HAP-1 (cell line): Measurements from ENCODE around the gene EML1.

Experiments used
- DNase-seq, 2 experiments: peaks; one replicate each; pipeline ENCODE4 v3.0.0-alpha.2; 2016 to 2020; ENCODE audit warnings: low spot score in 2 of 2
- H3K27me3 ChIP-seq: fragments of 250-450 bp; sonication (Bioruptor Pico); 2 replicates; pipeline ENCODE4 v1.5.1; 2020; ENCODE audit warnings: low read depth, mild to moderate bottlenecking, moderate library complexity
- H3K36me3 ChIP-seq: fragments of 250-450 bp; sonication (Bioruptor Pico); replicated peaks from 2 replicates; pipeline ENCODE4 v1.5.1; 2020; ENCODE audit warnings: mild to moderate bottlenecking
- H3K4me1 ChIP-seq: fragments of 250-450 bp; sonication (Bioruptor Pico); 2 replicates; pipeline ENCODE4 v1.5.1; 2020; ENCODE audit warnings: mild to moderate bottlenecking
- H3K4me3 ChIP-seq: fragments of 250-450 bp; sonication (Bioruptor Pico); 2 replicates; pipeline ENCODE4 v1.5.1; 2020; ENCODE audit warnings: mild to moderate bottlenecking, moderate library complexity
- H3K9me3 ChIP-seq: fragments of 250-450 bp; sonication (Bioruptor Pico); 2 replicates; pipeline ENCODE4 v1.5.1; 2020; ENCODE audit warnings: mild to moderate bottlenecking, moderate library complexity
- in situ Hi-C: fragments of 300-500 bp; cut with MboI; formaldehyde crosslinking; loops from 3 replicates; pipeline ENCODE4 v1.14.3; 2020; ENCODE audit warnings: low sequenced_read_pairs, inconsistent platforms, mixed read lengths

EML1 gene

DNA sequence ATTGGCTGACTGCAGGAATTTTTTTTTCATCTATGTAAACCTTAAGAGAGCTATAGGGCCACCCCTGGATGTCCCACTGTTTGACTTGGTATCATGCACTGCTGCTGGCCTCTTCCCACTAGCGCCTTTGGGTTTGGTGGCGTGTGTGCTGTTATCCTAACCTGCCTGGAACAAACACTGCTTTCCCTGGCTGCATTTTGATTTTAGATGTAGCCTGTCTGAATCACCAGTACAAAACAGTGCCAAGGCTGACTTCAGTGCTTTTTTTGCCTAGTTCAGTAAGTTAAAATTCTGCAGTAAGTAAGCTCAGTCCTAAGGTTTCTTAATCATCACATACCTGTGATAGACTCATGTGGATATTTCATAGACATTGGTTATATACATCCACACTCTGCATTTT, 99.2 kb downstream of the EML1 start:
- H3K4me1 ChIP-seq, result no peaks in the 10 kb centered on the region
- no peak for DNase-seq

DNA sequence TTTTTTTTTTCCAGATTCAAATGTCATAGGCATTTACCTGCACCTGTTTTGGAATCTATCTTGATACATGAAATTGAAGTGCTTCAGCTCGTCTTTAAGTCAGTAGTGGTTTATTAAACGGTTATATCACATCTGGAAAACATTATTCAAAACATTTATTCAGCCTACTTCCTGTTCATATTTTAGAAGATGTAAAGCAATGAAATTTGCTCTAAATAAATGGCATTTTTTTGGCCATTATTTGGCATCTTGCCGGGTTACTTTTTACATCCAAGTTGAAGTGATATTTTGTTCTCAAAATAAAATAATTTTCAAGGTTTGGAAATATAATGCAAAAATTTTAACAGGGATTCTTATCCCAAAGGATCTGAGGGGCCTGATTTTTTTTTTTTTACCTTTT, 103.1 kb downstream of the EML1 start:
- Histone ChIP-seq H3K27me3 (no peaks in the 10 kb centered on the region), H3K9me3 (no peaks in the 10 kb centered on the region), H3K4me3 (no peak overlapping the region), H3K36me3 (no peaks in the 10 kb centered on the region; the same call in 1 of the 2 replicates), H3K4me1 (peaks cover 6% of the 10 kb centered on the region)
- DNase-seq, result no peak
- in situ Hi-C loops, result no loop called here

More for the DNA sequence above, 99.2 kb downstream of the EML1 start:
- Histone ChIP-seq H3K36me3 (no peaks in the 10 kb centered on the region), H3K27me3 (no peaks in the 10 kb centered on the region), H3K4me3 (no peak overlapping the region), H3K9me3 (no peaks in the 10 kb centered on the region)
- in situ Hi-C loops, result no loop called here

DNA sequence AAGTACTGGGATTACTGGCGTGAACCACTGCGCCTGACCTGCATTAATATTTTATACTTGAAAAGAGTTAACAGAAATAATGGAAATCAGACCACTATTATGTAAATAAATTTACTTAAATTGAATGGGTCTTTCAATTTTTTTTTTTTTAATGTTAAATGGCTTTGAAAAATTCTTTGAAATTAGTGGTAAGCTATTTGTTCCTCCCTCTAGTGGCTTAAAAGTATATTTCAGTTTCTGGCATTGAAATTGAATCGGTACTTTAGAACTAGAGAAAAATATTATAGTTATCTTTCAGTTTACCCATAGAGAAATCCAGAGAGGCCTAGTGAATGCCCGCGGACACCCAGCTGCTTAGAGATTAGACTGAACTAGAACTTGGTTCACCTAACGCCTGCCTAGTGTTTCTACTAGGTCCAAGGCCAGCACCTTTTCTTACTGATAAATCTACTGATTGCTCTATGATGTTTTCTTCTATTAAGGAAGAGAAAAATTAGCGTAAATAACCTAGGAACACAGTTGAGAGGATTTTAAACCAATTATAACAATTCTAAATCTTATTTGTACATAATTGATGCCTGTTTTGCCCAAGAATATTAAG, 106.5 kb downstream of the EML1 start:
- no peaks in the 10 kb centered on the region for H3K9me3 ChIP-seq
- no peaks in the 10 kb centered on the region for H3K27me3 ChIP-seq
- no peak overlapping the region for H3K4me3 ChIP-seq
- in situ Hi-C loops, result no loop called here
- H3K4me1 ChIP-seq, result peaks cover 6% of the 10 kb centered on the region
- no peaks in the 10 kb centered on the region; the same call in 1 of the 2 replicates for H3K36me3 ChIP-seq
- peak in 1 of 2 experiments; percentile 26 for DNase-seq

DNA sequence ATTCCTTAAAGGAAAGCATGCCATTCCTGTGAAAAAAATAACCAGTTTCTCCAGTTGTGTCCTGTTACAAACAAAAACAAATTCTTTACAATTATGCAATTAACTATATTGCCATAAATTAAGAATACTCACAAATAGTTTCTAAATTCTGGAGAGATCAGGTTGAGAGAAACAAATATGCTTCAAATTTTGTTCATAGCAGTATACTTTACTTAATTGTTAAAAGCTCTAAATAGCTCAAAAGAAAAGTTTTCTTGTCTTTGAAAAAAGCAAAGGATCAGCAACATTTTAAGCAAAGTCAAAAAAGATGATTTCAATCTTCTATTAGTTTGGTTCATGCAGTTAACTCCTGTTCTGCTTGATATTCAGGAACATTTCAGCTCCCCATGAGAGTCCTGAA, 109.7 kb downstream of the EML1 start:
- no peaks in the 10 kb centered on the region for H3K9me3 ChIP-seq
- H3K4me3 ChIP-seq, result no peak overlapping the region
- no peaks in the 10 kb centered on the region for H3K27me3 ChIP-seq
- in situ Hi-C loops, result no loop called here
- no peak for DNase-seq
- peaks cover 6% of the 10 kb centered on the region for H3K4me1 ChIP-seq
- no peaks in the 10 kb centered on the region; the same call in 1 of the 2 replicates for H3K36me3 ChIP-seq

DNA sequence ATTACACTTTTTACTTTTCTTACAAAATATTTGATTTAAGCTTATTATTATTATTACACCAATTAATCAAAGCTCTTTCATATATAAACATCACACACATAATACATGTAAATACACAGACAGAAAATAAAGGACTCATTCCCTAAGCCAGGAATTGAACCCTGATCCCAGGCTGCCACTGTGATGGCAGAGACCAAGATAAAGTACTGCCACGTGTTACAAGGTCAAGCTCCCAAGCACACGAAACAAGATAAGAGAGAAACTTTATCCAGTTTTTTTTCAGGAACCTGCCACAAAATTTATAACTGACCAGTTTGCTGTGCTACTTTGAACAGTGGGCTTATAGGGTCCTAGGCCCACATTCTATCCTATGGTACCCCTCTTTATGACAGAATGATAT, 111.3 kb downstream of the EML1 start:
- peaks cover 6% of the 10 kb centered on the region for H3K4me1 ChIP-seq
- H3K9me3 ChIP-seq, result no peaks in the 10 kb centered on the region
- no peak for DNase-seq
- no peak overlapping the region for H3K4me3 ChIP-seq
- no peaks in the 10 kb centered on the region for H3K27me3 ChIP-seq
- in situ Hi-C loops, result no loop called here
- H3K36me3 ChIP-seq, result no peaks in the 10 kb centered on the region; the same call in 1 of the 2 replicates

DNA sequence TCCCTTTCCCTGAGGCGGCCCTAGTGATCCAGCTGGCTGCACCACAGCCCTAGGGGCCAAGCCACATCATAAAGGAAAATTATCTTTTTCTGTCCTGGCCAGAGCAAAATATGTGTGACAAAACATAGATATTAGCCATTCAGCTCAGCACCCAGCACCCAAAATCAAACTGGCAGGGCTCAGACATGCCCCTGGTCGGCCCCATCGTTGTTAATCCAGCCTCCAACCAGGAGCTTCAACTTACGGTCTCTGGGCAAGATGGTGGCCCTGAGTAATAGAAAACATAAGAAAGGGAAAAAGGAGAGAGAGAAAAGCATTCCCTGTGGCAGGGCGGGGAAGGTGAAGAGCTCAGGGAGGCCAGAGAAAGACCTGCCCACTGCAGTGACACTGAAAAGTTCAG, 111.9 kb downstream of the EML1 start:
- H3K9me3 ChIP-seq, result no peaks in the 10 kb centered on the region
- H3K4me3 ChIP-seq, result no peak overlapping the region
- no peaks in the 10 kb centered on the region; the same call in 1 of the 2 replicates for H3K36me3 ChIP-seq
- in situ Hi-C loops, result no loop called here
- no peak for DNase-seq
- H3K4me1 ChIP-seq, result peaks cover 6% of the 10 kb centered on the region
- H3K27me3 ChIP-seq, result no peaks in the 10 kb centered on the region

DNA sequence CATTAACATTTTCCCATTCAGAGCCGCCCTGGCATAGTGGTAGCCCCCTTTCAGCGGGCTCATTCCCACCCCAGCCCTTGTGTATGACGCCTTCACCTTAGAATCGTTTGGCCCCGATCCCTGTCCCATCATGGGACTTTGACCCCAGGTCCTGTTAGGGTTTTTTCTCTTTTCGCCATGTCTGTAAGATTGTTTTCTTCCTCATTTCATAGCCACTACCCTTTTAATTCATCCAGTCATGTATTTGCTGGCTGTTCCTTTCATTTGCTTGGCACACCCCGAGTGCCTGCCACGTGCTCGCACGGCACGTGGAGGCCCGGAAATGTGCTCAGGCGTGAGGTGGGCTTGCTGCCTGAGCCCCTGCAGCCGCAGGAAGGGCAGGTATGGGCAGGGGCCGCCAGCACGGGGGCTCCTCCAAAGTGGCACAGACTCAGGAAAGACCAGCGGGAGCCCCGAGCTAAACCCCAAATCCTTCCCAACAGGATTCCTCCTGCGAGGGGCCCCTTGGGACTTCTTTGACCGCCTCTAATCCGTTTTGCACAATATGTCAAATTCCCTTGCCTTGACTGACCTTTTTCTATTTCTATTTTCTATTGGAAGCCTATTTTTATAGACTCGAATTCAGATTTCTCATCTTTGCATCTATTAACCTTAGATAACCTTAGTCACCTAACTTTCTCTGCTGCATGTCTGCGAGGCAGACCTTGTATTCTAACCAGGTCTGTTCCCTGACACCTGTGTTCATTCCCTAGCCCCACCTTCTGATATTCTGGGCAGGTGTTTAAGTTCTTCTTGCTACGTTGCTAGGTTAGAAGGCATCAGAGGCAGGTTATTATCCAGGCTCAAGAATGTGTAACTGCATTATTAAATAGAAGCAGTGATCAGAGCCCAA, 114.8 kb downstream of the EML1 start:
- Histone ChIP-seq H3K4me1 (no peaks in the 10 kb centered on the region), H3K9me3 (no peaks in the 10 kb centered on the region), H3K36me3 (no peaks in the 10 kb centered on the region), H3K4me3 (no peak overlapping the region), H3K27me3 (no peaks in the 10 kb centered on the region)
- in situ Hi-C loops, result no loop called here
- DNase-seq, result no peak

DNA sequence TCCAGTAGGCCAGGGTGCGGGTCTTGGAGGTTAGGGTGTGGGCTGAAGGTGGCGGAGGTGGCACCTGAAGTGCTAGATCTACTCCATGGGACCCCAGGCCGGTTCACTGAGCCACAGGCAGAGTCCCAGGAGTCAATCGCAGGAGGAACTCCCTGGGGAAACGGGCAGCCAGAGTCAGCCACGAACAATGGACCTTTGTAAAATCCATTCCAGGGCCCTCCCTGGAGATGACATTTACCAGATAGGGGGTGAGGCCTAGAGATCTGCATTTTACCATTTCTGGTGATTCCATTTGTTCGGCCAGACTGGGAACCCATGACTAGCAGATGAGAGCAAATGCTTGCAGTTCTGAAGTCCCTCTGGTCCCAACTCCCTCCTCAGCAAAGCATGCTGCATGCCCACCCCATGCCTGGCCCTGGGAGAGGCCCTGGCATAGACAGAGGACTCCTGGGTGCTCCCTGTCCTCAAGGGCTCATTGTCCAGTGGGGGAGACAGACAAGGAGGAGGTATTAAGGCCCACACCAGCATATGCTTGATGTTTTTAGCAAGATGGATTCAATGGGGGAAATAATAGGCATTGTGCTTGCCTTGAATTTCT, 115.5 kb downstream of the EML1 start:
- H3K36me3 ChIP-seq, result no peaks in the 10 kb centered on the region
- in situ Hi-C loops, result no loop called here
- DNase-seq, result peak in 1 of 2 experiments; percentile 36
- no peaks in the 10 kb centered on the region for H3K27me3 ChIP-seq
- no peak overlapping the region for H3K4me3 ChIP-seq
- H3K4me1 ChIP-seq, result no peaks in the 10 kb centered on the region
- H3K9me3 ChIP-seq, result no peaks in the 10 kb centered on the region

DNA sequence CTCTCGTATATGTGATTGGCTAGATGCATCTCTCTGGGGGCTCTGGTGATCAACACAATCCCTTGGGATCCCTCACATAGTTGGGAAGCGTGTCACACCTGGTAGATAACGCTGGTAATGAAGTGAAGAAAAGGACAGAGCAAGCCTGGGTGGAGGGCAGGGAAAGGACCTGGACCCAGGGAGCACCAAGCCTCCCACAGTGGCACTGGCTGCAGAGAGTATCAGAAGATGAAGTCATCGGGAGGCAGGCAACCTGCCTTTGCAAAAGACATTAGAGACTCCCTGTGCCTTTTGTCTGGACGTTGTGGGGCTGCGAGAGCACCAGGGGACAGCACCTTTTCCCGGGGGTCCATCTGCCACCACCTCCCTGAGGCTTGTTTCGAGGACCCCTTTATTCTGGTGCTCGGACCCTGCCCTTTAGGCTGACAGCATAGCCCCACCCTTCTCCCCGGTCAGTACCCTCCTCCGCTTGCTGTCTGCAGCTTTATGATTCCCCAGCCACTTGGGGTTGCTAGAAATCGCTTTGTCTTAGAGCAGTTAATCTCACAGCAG, 116.4 kb downstream of the EML1 start:
- no peak overlapping the region for H3K4me3 ChIP-seq
- H3K9me3 ChIP-seq, result no peaks in the 10 kb centered on the region
- H3K36me3 ChIP-seq, result no peaks in the 10 kb centered on the region
- no peak for DNase-seq
- H3K4me1 ChIP-seq, result no peaks in the 10 kb centered on the region
- H3K27me3 ChIP-seq, result no peaks in the 10 kb centered on the region
- in situ Hi-C loops, result no loop called here

DNA sequence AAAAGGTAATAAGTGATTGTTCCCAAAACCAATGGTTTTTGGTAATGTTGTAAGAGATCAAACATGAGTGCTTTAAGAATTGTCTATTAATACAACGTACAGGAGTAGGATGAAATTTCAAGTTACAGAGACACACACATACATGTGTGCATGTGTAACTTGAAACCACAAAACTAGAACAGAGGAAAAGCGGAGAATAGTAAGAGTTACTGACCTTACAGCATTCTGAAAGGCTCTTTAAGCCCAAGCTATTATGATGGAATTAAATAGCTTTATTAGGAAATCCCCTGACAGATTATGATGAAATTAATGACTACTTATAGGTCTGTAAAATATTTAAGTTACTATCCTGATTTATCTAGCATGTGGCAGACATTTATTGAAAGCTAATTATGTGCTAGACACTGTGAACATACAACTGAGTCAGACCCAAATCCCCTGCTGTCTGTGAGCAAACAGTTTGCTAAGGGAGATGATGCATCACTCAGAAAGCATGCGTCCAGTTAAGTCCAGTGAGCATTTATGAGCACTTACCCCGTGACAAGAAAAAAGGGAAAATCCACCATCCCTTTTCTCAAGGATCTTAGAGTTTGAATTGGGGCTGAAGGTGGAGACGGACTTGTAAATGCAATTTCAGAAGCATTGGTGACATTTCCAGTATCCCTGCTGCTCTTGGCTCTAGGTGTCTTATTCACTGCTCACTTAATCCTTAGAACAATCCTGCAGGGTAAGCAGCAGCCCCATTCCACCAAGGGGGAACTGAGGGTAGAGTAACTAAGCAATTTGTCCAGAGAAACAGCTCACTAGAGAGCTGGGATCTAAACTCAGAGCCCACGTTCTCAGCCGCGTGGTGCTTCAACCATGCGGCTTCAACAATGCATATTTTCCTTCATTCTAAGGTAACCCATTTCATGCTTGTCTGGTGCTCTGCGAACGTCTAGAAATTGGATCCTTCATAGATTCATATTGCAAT, 117.4 kb downstream of the EML1 start:
- no peak for DNase-seq
- Histone ChIP-seq H3K4me3 (no peak overlapping the region), H3K4me1 (no peaks in the 10 kb centered on the region), H3K9me3 (no peaks in the 10 kb centered on the region), H3K36me3 (no peaks in the 10 kb centered on the region), H3K27me3 (no peaks in the 10 kb centered on the region)
- in situ Hi-C loops, result no loop called here

DNA sequence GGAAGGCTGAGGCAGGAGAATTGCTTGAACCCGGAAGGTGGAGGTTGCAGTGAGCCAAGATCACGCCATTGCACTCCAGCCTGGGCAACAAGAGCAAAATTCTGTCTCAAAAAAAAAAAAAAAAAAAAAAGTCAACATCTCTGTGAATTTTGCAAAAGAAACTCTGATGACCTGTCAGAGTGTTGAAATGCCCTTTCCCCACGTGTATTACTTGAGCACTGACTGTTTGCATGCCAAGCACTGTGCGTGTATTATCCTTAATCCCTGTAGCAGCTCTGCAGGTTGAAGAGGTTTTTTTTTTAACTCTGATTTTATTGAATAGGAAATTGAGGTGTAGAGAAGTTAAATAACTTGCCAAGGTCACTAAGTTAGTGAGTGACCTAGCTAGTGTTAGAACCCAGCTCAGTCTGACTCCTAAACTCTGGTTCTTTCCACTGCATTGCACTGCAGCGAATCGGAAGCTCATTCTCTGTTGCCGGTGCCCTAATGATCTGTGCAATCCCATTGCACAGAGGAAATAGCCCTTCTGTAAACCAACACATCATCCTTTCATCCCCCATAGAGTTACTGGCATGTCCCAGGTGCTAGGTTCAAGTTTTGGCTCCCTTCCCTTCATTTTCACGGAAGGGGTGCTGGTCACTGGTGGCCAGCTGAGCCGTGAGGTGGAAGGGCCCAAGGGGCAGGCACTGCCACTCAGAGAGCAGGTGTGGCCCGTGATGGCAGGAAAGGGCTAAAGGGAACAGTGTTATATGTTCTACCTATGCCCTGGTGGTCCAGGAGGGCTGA, 122.3 kb downstream of the EML1 start:
- H3K9me3 ChIP-seq, result no peaks in the 10 kb centered on the region
- in situ Hi-C loops, result no loop called here
- DNase-seq, result no peak
- no peaks in the 10 kb centered on the region for H3K4me1 ChIP-seq
- H3K27me3 ChIP-seq, result no peaks in the 10 kb centered on the region
- H3K36me3 ChIP-seq, result no peaks in the 10 kb centered on the region
- H3K4me3 ChIP-seq, result no peak overlapping the region

DNA sequence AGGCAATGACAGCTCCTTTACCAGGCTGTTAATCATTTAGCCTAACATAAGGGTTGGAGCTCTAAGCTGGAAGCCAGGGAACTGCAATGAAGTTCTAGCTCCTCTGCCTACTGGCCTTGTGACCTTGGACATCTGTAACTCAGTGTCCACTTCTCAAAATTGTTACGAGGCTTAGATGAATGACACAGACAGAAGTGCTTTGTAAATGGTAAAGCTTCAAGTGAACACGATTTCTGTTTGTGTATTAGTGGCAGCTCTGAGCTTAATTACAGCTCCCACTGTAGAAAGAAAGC, 122.8 kb downstream of the EML1 start:
- no peaks in the 10 kb centered on the region for H3K4me1 ChIP-seq
- no peak overlapping the region for H3K4me3 ChIP-seq
- in situ Hi-C loops, result no loop called here
- H3K27me3 ChIP-seq, result no peaks in the 10 kb centered on the region
- no peaks in the 10 kb centered on the region for H3K36me3 ChIP-seq
- H3K9me3 ChIP-seq, result no peaks in the 10 kb centered on the region
- DNase-seq, result no peak

DNA sequence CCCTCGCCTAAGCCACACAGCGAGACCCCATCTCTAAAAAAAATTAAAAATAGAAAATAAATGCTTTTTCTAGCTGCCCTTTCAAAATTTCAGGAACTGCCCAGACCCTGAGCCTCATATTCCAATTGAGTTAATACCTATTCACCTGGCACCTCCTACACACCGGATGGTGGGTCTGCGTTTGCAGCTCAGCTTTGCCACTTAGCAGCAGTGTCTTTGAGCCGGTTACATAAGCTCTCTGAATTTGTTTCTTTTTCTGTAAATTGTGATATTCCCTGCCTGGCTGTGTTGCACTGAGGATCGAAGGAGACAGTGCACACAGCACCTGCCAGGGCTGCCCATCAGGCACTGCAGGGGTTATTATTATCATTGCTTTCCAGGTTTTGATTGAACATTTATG, 125.6 kb downstream of the EML1 start:
- Histone ChIP-seq H3K36me3 (no peaks in the 10 kb centered on the region; the same call in 1 of the 2 replicates), H3K27me3 (no peaks in the 10 kb centered on the region), H3K9me3 (no peaks in the 10 kb centered on the region), H3K4me3 (no peak overlapping the region), H3K4me1 (no peaks in the 10 kb centered on the region)
- in situ Hi-C loops, result no loop called here
- no peak for DNase-seq
